CD4-positive, alpha-beta T cell treated with Interleukin-15 for 1 hour (primary cell): Measurements from ENCODE around the gene PHTF2.
A peak's percentile ranks its signal among the peaks of the same experiment; 100 is the strongest.
"Not testable (repeated sequence)": the region's sequence is repeated elsewhere in the genome, so short reads cannot be mapped to it uniquely, and the experiment has no call there.

Source experiments
- DNase-seq: peaks from one replicate; pipeline ENCODE4 v3.0.0-alpha.2; 2020

PHTF2 gene

DNA sequence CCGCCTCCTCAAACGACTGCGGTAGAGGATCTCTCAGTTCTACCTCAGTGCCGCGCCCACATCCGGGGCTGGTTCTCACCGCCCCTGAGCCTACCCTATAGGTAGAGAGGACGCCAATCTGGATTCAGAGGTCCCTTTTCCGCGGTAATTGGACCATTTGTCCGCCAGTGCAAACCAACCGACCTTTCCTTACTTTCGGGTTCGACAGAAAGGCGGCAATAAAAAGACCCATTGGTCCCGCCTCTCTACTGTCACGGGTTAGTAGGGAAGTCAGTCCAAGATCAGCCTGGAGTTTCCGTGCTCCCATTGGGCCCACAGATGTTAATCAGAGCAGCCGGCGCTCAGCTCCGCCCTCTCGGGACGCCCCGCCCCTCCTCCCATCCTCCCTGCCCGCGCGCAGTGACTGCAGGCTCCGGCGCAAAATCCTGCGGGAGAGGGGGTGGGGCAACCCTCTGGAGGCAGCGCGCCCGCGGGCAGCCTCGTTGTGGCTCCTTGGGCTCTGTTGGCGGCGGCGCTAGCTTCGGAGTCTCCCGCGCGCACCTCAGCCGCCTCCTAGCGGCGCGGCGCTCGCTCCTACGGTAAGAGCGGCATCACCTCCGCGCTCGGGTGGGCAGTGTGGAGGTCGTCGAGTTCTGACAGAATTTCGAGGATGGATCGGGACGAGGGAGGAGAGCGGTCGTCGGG is at the start of gene PHTF2, which contains the start of gene TMEM60:
Gene PHTF2 (plus strand): TSS at position 380 of the 684 bp plus-strand sequence.
Gene TMEM60 (minus strand): TSS at position 41 of the 684 bp plus-strand sequence. CDS start 4,061 bp downstream, outside the sequence.
- DNase-seq, result peak; percentile 95

- DNase-seq, result peak; percentile 25
Measured at GRCh38 chr7:77752016-77752415, 46.6 kb upstream of the PHTF2 start.

- DNase-seq, result no peak
Measured at GRCh38 chr7:77753173-77753572, 45.4 kb upstream of the PHTF2 start.

DNA sequence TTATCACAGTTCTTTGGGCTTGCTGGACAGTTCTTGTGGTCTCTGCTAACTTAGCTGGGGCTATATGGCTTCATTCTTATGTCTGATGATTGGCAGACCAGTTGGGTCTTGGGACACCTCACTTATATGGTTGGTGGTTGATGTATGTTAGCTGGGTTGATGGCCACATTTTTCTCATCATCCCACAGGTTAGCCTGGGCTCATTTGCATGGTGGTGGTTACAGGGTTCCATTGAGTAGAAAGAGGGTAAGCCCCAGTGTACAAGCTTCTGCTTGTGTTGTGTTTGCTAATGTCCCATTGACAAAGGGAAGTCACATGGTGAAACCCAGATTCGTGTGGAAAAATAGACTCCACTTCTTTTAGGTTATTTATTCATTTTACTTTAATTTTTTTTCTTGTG is 41.0 kb upstream of the PHTF2 start:
- no peak for DNase-seq

- DNase-seq, result peak; percentile 57
Measured at GRCh38 chr7:77759294-77759889, 39.2 kb upstream of the PHTF2 start.

DNA sequence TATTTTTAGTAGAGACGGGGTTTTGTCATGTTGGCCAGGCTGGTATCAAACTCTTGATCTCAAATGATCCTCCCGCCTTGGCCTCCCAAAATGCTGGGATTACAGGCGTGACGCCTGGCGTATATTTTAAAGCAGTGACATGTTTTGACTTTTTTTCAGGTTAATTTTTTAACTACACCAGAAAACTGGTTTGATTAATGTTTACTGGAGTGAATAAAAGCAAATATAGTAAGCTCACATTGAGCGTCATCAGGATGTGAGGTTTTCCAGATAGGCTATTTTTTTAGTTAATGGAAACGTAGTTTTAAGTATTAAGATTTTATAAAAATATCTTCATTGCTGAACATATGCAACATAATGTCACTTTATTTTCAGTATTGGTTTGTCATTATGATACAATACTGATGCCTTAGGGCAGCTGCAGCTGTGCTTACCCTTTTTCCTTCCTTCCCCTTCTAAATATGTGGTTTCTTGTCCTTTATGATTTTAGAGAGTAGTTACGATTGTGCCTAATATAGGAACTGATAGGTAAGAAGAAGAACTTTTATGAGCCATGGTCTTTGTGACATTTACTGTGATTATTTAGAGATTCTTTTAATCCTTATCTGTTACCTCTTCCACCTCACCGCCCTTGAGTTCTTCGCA is 37.6 kb upstream of the PHTF2 start:
- DNase-seq, result no peak

DNA sequence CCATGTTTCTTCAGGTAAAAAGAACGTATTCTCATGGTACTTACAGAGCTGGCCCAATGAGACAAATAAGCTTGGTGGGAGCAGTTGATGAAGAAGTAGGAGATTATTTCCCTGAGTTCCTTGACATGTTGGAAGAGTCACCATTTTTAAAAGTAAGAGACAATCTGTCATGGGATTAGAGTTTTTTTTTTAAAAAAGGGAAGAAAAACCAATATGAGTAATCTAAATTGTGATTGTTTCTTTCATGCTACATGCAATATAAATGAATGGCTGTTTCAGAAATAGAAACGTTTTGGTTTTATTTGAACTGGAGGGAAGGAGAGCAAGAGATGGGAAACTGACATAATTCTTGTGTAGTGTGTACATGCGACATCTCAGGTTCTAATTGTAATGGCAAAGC is 33.1 kb upstream of the PHTF2 start:
- no peak for DNase-seq

GRCh38 chr7:77765906-77766800 is 32.4 kb upstream of the PHTF2 start:
- no peak for DNase-seq

DNA sequence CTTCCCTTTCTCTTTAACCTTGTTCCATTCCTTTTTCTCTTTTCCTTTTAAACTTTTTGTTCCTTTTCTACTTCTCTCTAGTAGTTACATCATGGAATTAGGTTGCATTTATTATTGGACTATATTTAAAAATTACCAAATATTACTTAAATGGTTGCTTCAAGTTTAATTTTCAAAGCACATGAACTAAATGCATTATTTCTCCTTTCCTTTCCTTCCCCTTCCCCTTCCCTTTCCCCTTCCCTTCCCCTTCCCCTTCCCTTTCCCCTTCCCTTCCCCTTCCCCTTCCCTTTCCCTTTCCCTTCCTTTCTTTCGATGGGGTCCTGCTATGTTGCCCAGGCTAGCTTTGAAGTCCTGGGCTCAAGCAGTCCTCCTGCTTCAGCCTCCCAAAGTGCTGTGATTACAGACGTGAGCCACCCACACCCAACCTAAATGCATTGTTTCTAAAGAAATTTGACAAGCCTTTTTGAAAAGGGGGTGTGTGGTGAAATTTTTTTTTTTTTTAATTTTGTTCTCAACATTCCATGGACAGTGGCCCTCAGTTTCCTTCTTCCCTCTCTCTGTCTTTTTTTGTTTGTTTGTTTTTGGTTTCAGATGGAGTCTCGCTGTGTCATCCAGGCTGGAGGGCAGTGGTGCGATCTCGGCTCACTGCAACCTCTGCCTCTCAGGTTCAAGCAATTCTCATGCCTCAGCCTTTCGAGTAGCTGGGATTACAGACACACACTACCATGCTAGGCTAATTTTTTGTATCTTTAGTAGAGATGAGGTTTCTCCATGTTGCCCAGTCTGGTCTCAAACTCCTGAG is 31.6 kb upstream of the PHTF2 start:
- no peak for DNase-seq

GRCh38 chr7:77770316-77770715 is 28.3 kb upstream of the PHTF2 start:
- no peak for DNase-seq

GRCh38 chr7:77771901-77772300 is 26.7 kb upstream of the PHTF2 start:
- no peak for DNase-seq

- DNase-seq, result no peak
Measured at GRCh38 chr7:77778535-77778934, 20.0 kb upstream of the PHTF2 start.

DNA sequence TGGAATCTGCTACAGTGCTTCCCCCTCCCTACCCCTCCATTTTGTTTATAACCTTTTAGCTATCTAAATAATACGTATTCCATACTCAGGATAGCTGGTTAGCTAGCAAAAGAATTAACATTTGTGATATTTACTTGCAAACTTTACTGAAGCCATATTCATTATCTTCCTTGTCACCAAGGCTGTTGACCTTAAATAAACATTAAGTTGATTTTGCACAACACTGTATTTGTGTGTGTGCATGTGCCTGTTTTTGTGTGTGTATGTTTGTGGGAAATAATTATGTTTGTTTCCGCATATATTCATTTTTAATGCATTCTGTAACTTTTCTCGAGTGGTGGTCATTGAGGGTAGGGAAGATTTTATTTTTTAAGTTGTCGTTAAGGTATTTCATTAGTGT is 16.2 kb upstream of the PHTF2 start:
- DNase-seq, result no peak

- no peak for DNase-seq
Measured at GRCh38 chr7:77783111-77783510, 15.5 kb upstream of the PHTF2 start.

DNA sequence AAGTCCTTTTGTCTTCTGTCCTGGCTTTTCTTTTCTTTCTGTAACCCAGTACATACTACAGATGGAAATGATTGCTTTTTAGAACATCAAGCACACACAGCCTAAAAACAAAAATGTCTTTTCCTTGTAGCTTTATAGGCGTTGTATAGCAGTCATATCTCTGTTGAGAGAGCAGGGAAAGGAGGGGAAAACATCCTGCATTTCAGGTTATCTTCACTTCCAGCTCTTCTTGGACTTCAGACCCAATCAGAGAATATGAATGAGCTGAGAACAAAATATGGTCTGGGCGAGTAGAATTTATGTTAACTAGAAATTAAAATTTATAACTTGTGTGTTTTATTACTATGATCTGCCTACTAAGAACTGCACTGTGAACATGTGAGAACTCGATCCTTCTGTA is 15.0 kb upstream of the PHTF2 start:
- no peak for DNase-seq

DNA sequence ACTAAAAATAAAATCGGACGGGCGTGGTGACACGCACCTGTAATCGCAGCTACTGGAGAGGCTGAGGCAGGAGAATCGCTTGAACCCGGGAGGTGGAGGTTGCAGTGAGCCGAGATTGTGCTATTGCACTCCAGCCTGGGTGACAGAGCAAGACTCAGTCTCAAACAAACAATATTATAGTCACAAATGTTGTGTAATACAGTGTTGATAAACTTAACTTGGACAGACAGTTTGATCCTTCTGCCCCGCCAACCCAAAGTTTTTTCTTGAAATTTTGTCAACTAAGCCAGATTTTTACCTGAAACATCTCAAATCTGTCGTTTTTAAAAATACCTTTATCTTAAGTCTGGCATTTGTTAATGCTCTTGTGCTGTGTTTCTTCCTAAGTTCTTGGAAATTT is 14.1 kb upstream of the PHTF2 start:
- not testable (repeated sequence) for DNase-seq

- DNase-seq, result no peak
Measured at GRCh38 chr7:77786018-77786417, 12.6 kb upstream of the PHTF2 start.

DNA sequence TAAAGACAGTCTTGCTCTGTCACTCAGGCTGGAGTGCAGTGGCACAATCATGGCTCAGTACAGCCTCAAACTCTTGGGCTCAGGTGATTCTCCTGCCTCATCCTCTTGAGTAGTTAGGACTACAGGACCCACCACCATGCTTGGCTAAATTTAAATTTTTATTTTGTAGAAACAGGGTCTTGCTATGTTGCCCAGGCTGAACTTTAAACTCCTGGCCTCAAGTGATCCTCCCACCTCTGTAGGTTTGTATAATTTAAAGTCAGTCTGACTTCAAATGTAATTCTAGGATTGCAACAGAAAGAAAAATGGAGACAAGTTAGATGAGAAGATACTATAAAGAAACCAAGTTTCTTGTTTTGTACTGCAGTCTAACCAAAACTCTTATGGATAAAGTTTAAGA is 11.8 kb upstream of the PHTF2 start:
- DNase-seq, result no peak

DNA sequence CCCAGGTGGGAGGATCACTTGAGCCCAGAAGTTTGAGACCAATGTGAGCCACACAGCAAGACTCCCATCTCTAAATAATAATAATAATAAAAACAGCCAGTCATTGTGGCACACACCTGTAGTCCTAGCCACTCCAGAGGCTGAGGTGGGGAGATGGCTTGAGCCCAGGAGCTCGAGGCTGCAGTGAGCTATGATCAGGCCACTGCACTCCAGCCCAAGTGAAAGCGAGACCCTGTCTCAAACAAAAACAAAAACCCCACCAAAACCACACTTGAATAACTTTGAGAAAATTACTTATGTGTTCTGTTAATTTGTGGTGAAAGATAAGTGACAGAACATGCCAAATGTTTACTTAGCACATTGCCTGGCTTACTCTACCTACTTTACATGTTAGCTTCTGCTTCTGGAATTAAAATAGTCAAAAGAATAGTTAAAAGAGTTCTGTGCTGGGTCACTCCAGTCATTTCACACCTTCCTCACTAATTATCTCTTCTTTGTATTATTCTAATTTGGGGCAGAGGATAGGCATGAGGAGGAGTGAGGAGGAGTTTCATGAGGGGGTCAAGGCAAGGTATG is 10.2 kb upstream of the PHTF2 start:
- DNase-seq, result no peak

GRCh38 chr7:77791336-77791735 is 7.2 kb upstream of the PHTF2 start:
- DNase-seq, result no peak

- DNase-seq, result no peak
Measured at GRCh38 chr7:77791956-77792355, 6.6 kb upstream of the PHTF2 start.

- DNase-seq, result no peak
Measured at GRCh38 chr7:77794000-77794399, 4.6 kb upstream of the PHTF2 start.
